HG03025 (cell line): ENCODE measurements around the gene LRIT1.
A peak's percentile ranks its signal among the peaks of the same experiment; 100 is the strongest.

Experiments used
- ATAC-seq: cut with Tn5 transposase; IDR thresholded peaks from one replicate; pipeline ENCODE4 v1.9.1; 2021; ENCODE audit warnings: mild to moderate bottlenecking, moderate library complexity; ENCODE audit not compliant: unreplicated experiment, low FRiP score

Gene LRIT1

GRCh38 chr10:84217746-84218145 is 23.6 kb downstream of the LRIT1 start:
- ATAC-seq = no peak

DNA sequence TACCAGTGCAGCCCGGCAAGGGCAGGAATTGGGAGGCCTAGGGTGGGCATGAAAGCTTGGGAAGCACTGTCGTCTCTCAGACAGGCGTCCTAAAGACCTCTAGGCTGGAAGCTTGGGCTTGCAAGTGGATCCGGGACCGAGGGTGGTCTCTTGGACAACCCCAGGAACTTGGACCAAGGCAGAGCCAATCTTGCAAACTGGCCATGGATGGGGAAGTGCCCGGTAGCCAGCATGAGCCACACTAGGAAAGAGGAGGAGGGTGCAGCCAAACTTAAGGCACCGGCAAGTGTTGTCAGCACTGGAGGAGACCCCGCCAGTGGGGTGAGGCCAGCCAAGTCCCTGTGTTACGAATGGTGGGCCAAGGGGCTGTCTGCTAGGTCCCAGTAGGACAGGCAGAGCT is 24.5 kb downstream of the LRIT1 start:
- no peak for ATAC-seq

DNA sequence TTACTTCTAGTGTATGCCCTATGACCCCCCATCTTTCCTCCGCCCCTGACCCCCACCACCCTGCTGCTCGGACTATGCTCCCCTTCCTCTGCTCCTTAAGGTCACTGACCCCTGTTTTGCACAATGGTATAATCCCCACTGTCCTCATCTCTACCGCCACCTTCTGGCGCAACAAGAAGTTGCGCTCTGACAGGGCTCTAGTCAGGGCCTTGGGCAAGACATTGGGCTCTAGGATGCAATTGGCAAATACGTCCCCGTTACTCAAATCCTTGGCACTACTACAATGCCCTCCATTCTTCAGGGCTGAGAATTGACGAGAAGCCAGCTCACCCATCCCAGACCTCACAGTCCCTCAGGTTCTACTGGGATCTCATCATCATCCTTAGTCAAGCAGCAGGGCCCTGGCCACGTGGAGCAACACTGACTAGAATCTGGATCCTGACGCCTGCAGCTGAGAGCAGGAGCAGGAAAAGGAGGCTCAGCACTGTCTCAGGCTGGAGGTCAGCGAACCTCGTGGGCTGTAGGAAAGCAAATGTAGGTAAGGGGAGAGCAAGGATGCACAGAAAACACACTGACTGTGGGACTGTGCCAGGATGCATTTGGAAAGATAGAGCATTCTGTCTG is 26.6 kb downstream of the LRIT1 start:
- peak; percentile 67 for ATAC-seq

GRCh38 chr10:84214046-84214572 is 27.2 kb downstream of the LRIT1 start:
- ATAC-seq = no peak

GRCh38 chr10:84213076-84213475 is 28.3 kb downstream of the LRIT1 start:
- no peak for ATAC-seq

DNA sequence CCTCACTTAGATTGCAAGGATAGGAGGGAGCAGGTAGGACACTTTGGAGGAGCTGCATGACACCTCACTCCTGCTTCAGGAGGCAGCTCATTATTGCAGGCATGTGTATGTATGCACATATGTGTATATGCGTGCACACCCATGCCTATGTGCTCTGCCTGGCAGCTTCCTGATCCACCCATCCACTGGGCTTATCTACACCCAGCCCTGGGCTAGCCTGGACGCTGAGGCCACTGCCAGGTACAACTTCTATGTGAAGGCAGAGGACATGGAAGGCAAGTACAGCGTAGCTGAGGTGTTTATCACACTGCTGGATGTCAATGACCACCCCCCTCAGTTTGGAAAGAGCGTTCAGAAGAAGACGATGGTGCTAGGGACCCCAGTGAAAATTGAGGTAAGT is 29.3 kb downstream of the LRIT1 start:
- ATAC-seq = no peak

GRCh38 chr10:84211566-84211965 is 29.8 kb downstream of the LRIT1 start:
- no peak for ATAC-seq

DNA sequence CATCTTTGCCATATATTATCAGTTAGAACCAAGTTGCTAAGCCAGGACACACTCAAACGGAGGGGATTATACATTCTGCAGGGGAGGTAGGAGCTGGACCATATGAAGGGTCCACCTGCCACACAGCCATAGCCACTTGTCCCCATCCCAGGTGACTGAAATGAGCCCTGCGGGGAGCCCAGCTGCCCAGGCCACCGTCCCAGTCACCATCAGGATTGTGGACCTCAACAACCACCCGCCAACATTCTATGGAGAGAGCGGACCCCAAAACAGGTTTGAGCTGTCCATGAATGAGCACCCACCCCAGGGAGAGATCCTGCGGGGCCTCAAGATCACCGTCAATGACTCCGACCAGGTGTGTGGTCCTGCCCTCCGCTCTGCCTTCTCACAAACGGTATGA is 33.3 kb downstream of the LRIT1 start:
- no peak for ATAC-seq

DNA sequence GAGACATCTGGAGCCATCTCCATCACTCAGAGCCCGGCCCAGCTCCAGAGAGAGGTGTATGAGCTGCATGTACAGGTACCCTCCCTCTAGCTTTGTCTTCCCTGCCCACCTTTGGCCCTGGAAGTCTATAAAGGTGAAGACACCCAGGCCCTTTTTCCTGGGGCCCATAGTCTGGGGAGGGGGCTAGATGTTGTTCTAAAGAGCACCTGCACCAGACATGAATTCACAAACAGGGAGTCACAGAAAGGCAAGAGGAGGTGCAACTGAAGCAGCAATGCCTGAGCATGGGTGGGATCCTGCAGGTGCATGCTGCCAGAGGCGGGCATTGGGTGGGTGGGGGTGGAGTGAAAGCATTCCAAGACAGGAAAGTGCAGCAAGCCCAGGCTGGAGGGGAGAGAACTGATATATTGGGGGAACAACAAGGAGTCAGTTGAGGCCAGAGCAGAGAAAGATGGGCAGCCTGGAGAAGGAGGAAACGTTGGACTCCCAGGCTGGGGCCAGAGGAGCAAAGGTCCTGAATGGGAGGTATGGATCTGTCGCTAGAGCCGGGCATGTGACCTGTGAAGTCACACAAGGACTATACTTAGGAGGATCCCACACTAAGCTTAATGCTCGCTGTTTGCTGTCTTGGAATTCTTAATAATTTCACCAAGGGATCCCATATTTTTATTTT is 35.4 kb downstream of the LRIT1 start:
- no peak for ATAC-seq

DNA sequence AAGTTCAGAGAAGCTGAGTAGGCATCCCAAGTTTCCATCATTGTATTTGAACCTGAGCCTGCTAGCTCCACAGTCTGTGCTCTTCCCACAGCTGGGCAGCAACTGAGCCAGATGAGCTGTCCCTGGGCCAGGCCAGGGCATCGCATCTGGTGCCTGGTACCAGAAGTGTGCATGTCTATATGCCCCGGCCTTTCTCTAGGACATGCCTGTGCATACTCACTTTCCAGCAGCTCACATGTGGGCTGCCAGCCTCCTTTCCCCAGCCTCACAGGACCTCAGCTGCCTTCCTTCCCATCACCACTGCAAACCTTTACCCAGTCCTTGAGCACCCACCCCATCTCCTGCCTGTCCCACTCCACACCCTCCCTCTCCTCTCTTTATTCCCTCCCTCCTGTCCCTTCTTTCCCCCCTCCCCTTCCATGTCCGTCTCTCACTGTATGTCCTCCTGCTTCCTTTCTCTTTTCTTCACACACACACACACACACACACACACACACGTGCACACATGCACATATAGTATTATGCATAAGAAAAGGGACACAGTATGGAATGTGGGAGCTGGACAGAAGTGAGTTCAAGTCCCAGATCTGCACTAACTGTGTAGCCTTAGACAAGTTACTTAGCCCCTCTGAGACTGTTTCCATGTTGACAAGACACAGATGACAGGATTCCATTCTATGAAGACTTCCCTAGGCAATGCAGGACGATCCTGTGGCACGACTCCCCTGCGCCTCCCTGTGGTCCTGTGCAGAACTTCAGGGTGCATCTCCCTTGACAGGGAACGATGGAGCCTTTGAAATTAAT is 36.1 kb downstream of the LRIT1 start:
- peak; percentile 75 for ATAC-seq

DNA sequence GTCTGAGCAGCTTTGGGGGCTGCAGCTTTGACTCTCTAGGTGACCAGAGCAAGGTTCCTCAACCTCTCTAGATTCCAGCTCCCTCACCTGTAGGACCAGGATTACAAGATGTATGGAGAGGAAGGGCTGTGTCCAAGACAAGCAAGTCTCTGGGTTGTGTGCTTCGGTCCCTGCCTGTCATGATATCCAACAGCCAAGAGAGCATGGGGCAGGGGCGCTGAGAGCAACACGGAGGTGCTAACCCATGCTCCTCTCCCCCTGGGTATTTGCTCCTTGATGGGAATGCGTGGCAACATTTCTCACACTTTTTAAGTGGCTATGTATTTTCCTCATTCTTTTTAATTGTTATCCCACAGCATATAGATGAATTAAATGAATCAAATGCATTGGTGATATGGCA is 36.7 kb downstream of the LRIT1 start:
- no peak for ATAC-seq

DNA sequence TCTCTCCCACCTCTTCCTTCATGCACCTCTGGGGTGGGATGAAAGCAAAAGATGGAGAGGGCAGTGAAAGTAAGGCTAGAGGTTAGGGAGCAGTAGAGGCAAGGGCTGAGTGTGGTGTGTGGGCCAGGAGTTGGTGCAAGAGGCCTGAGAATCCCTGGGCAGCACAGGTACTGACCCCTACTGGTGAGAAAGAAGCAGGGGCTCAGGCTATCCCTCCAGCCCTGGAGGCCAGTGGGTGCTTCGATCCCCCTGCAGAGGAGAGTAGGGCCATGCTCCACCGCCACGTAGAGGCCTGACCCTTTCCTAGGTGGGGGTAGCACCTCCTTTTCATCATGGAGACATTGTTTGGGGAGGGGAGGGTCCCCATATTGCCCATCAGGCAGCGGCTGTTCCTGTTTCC is 37.2 kb downstream of the LRIT1 start:
- ATAC-seq = no peak

DNA sequence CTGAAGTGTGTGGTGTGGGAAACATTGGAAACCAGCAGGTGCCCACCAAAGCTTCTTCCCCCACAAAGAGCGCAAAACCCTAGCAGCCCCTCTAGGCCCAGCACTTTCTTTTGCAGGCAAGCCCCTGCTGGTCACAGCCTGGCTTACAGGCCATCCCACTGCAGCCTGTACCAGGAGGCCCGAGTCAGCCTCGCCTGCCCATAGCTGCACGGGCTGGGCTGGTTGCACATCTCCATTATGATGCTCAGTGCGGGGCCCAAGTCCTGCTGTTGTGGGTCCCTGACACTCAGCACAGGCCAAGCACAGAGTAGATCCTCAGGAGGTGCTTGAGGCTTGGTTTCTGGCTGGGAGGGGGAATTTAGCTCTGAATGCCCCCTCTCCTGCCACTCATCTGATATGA is 39.0 kb downstream of the LRIT1 start:
- ATAC-seq = no peak

- ATAC-seq = no peak
Measured at GRCh38 chr10:84201682-84202081, 39.7 kb downstream of the LRIT1 start.

DNA sequence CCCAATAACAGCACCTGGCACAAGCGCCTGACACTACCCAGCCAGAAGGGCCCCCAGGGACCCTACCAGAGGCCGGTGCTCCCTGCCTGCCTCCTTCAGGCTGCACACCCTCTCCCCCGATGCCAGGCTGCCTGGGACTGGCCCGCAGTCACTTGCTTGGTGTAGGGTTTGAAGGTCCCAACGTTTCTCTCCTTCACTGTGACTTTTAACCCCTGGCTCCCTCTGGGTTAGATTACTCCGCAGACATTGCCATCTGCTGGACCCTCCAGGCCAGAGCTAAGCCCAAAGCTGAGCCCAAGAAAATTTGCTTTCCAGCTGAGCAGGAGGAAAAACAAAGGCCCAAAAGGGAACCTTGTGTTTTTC is 40.1 kb downstream of the LRIT1 start:
- no peak for ATAC-seq

DNA sequence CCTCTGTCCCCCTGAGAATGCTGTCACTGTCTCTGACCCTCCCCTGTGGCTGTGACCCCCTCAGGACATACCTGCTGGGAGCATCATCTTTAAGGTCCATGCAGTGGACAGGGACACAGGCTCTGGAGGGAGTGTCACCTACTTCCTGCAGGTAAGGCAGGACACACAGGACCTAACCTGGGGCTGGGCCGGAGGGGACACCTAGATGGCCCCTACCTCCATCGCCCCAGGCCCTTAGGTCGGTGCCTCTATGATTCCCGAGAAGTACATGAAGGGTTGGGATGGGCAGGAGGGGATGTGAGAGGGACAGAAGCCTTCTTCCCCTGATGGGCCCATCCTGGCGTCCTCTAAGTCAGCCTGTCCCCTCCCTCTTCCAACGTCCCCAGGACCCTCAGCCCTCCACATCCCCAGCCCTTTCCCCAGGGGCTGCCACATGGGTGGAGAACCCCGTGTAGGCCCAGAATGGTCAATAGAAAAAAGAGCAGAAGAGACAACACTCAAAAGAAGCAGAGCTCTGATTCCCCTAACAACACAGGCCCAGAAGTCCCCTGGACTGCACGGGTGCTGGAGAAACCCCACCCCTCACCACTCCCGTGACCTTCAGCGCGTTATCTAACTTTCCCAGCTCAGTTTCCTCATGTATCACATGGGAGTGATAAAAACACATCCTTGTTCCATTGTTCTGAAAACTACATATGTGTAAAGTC is 40.7 kb downstream of the LRIT1 start:
- ATAC-seq = no peak

GRCh38 chr10:84198206-84198915 is 43.0 kb downstream of the LRIT1 start:
- no peak for ATAC-seq

- ATAC-seq = no peak
Measured at GRCh38 chr10:84197643-84198042, 43.7 kb downstream of the LRIT1 start.

- no peak for ATAC-seq
Measured at GRCh38 chr10:84196941-84197340, 44.4 kb downstream of the LRIT1 start.

DNA sequence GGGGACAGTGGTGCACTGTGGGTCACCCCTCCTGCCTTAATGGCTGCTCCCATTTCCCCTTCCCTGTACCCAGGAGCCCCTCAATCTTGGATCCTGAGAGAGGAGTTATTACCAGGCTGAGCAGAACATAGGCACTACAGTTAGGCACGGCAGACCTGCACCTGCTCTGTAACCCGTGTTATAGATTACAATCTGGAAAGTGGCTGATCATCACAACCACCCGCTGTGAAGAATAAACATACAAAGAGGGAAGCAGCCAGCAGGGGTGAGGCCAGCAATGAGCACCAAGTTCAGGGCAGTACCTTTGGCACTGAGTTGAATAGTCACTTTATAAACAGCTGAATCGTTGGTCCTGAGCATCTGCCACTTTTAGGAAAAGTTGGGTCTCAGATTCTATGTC is 45.3 kb downstream of the LRIT1 start:
- ATAC-seq = no peak
